NCI-H2107 (cell line): ENCODE results near the gene ATP8B1.
A peak's percentile ranks its signal among the peaks of the same experiment; 100 is the strongest.
"Not testable (repeated sequence)": the region's sequence is repeated elsewhere in the genome, so short reads cannot be mapped to it uniquely, and the experiment has no call there.

Source experiments
- DNase-seq: peaks from one replicate; lab custom pipeline; 2025; lab: John Stamatoyannopoulos, UW

ATP8B1 gene

GRCh38 chr18:57660961-57661360 is 142.2 kb downstream of the ATP8B1 start:
- DNase-seq: no peak

GRCh38 chr18:57659460-57660102 is 143.5 kb downstream of the ATP8B1 start:
- DNase-seq: no peak

- DNase-seq: no peak
Observed at GRCh38 chr18:57657542-57657941, 145.6 kb downstream of the ATP8B1 start.

- DNase-seq: no peak
Observed at GRCh38 chr18:57655740-57656139, 147.4 kb downstream of the ATP8B1 start.

- DNase-seq: no peak
Observed at GRCh38 chr18:57651914-57652313, 151.2 kb downstream of the ATP8B1 start.

GRCh38 chr18:57649556-57650500 is 153.3 kb downstream of the ATP8B1 start:
- DNase-seq: no peak

GRCh38 chr18:57648414-57648813 is 154.7 kb downstream of the ATP8B1 start:
- no peak for DNase-seq

- DNase-seq: no peak
Observed at GRCh38 chr18:57644540-57644939, 158.6 kb downstream of the ATP8B1 start.

- not testable (repeated sequence) for DNase-seq
Observed at GRCh38 chr18:57643726-57644125, 159.4 kb downstream of the ATP8B1 start.

- not testable (repeated sequence) for DNase-seq
Observed at GRCh38 chr18:57642462-57642861, 160.7 kb downstream of the ATP8B1 start.

- no peak for DNase-seq
Observed at GRCh38 chr18:57640749-57641148, 162.4 kb downstream of the ATP8B1 start.

GRCh38 chr18:57640236-57640635 is 162.9 kb downstream of the ATP8B1 start:
- no peak for DNase-seq

- DNase-seq: no peak
Observed at GRCh38 chr18:57635003-57635822, 167.9 kb downstream of the ATP8B1 start.

GRCh38 chr18:57631697-57632096 is 171.4 kb downstream of the ATP8B1 start:
- DNase-seq: no peak

GRCh38 chr18:57630754-57631595 is 172.1 kb downstream of the ATP8B1 start:
- DNase-seq: no peak

GRCh38 chr18:57630002-57630753 is 172.9 kb downstream of the ATP8B1 start:
- peak; percentile 92 for DNase-seq

GRCh38 chr18:57629422-57629821 is 173.7 kb downstream of the ATP8B1 start:
- DNase-seq: no peak

GRCh38 chr18:57627488-57627887 is 175.6 kb downstream of the ATP8B1 start:
- DNase-seq: no peak

- DNase-seq: no peak
Observed at GRCh38 chr18:57624988-57625387, 178.1 kb downstream of the ATP8B1 start.

GRCh38 chr18:57621246-57621604 is 181.9 kb downstream of the ATP8B1 start:
- DNase-seq: no peak

- no peak for DNase-seq
Observed at GRCh38 chr18:57619876-57620275, 183.2 kb downstream of the ATP8B1 start.
